Activated effector memory CD4-positive, alpha-beta T cell treated with Interleukin-2 at 50 U/mL for 16 hours (primary cell): Measurements from ENCODE around the gene DPH6.
"Not testable (repeated sequence)": the region's sequence is repeated elsewhere in the genome, so short reads cannot be mapped to it uniquely, and the experiment has no call there.

Experiments used
- DNase-seq: peaks from one replicate; pipeline ENCODE4 v3.0.0-alpha.2; 2020

The DPH6 gene

GRCh38 chr15:35427496-35427895 lies 118.5 kb downstream of the DPH6 start:
- no peak for DNase-seq

DNA sequence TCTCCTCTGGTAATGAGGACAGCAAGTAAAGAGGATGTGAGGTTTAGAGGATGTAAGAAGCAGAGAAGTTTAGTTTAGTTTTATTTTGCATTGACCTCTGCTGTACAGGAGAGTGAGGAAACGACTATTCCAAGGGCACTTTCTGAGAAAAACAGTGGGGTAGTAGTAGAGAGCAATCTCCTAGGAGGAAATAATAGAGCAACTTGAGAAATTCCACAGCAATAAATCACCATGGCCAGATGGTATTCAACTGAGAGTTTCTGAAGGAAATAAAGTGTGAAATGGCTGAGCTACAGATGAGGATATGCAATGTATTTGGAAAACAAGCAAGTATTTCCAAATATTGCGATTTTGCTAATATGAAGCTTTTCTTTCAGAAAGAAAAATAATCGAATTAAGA lies 118.9 kb downstream of the DPH6 start:
- no peak for DNase-seq

DNA sequence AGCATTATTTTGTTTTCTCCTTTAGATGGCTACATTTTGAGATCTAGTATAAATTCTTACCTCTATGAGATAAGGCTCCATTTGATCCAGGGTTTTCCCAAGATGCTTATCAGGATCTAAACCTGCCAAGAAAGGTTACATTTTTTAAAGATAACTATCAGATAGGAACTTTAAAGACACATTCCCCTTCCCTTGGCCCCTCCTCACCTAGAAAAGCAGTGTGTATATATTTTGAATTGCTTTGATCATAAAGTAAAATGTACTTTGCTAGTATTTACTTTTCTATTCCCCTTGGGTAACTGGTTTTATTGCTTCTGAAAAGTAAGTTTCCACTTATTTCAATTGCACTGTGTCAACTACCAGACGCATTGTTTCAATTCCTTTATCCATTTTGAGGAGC lies 135.2 kb downstream of the DPH6 start:
- DNase-seq = no peak

GRCh38 chr15:35399901-35400300 lies 146.1 kb downstream of the DPH6 start:
- no peak for DNase-seq

- no peak for DNase-seq
Observed at GRCh38 chr15:35397027-35397426, 148.9 kb downstream of the DPH6 start.

GRCh38 chr15:35394416-35394815 lies 151.5 kb downstream of the DPH6 start:
- no peak for DNase-seq

- DNase-seq = no peak
Observed at GRCh38 chr15:35393398-35393797, 152.6 kb downstream of the DPH6 start.

DNA sequence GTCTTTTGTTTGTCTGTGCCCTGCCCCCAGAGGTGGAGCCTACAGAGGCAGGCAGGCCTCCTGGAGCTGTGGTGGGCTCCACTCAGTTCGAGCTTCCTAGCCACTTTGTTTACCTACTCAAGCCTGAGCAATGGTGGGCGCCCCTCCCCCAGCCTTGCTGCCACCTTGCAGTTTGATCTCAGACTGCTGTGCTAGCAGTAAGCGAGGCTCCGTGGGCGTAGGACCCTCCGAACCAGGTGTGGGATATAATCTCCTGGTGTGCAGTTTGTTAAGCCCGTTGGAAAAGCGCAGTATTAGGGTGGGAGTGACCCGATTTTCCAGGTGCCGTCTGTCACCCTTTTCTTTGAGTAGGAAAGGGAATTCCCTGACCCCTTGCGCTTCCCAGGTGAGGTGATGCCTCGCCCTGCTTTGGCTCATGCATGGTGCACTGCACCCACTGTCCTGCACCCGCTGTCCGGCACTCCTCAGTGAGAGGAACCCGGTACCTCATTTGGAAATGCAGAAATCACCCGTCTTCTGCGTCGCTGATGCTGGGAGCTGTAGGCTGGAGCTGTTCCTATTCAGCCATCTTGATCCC lies 154.5 kb downstream of the DPH6 start:
- not testable (repeated sequence) for DNase-seq

- no peak for DNase-seq
Observed at GRCh38 chr15:35383506-35383905, 162.5 kb downstream of the DPH6 start.

DNA sequence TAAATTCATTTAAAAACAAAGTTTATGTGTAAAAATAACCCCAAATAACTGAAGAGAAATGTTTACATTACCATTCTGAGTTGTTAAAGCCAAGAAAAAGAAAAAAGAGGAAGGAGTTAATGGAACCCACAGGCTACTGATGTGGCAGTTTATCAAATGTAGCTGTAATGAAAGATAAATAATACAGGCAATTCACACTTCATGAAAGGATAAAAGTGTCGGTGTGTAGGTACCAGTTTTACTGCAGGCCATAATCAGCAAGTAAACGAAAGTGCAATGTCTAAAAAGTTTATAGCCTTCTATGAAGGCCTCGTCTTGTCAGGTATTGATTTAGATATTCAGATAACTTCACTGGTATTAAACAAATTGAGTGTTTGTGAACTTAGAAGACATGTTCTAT lies 164.6 kb downstream of the DPH6 start:
- DNase-seq = no peak

GRCh38 chr15:35379972-35380371 lies 166.0 kb downstream of the DPH6 start:
- no peak for DNase-seq

- not testable (repeated sequence) for DNase-seq
Observed at GRCh38 chr15:35378454-35378853, 167.5 kb downstream of the DPH6 start.

DNA sequence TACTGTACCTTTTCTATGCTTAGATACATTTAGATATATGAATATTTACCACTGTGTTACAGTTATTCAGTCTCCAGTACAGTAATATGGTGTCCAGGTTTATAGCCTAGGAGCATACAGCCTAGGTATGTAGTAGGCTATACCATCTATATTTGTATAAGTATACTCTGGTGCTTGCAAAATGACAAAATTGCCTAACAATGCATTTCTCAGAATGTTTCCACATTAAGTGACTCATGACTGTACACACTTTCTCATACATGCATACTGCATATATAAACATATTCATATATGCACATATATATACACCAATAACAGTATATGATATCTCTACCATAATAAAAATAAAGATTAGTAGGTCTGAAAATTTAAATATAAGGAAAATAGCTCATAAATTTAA lies 169.3 kb downstream of the DPH6 start:
- no peak for DNase-seq

DNA sequence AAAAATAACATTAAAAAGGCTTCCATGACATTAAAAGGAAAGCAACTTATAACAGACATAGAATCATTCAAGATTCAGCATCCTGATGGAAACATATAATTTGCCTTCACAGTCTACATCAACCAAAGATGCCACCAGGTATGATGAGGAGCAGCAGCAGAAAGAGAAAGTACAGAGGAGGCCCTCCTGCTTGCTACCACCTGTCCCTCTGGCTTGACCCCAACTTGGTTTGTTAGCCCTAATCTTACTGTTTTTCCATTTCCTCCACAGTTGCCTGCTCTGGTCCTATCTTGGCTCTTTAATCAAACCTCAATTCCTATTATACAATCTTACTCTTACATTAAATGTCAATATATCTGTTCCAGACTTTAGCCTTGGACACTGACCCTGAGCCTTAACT lies 171.3 kb downstream of the DPH6 start:
- DNase-seq = no peak

DNA sequence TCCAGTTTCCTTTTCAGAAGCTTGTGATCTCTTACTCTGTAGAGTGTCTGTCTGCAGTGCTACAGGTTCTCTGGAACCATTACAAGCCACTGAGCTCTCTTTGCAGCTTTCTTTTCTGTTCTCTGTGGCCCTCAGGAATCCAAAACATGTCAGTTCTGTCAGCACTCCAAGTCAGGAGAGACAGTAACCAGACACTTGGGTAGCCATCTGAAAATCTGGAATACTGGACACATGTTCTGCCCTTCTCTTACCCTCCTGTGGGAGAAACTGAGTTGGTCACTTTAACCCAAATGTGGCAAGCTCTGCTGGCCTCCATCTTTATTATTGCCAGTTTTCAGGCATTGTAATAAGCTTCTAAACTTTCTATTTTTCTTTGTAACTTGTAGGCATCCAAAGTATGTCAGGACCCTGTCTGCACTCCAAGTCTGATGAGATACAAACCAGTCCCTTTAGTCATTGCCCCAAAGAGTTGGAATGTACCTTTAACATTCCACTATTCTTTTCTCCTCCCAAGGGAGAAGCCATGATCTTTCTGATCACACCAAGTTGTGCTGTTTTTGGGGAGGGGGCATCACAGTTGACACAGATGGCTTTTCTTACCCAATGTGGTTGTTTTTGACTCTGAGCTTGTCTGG lies 183.7 kb downstream of the DPH6 start:
- DNase-seq = no peak

DNA sequence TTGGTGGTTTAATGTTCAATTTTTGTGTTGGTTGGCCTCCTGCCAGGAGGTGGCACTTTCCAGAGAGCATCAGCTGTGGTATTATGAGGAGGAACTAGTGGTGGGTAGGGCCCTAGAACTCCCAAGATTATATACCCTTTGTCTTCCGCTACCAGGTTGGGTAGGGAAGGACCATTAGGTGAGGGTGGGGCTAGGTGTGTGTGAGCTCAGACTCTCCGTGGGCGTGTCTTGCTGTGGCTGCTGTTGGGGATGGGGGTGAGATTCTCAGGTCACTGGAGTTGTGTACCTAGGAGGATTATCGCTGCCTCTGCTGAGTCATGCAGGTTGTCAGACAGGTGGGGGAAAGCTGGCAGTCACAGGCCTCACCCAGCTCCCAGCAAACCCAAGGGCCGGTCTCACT lies 187.1 kb downstream of the DPH6 start:
- no peak for DNase-seq

GRCh38 chr15:35351059-35351458 lies 194.9 kb downstream of the DPH6 start:
- DNase-seq = no peak

DNA sequence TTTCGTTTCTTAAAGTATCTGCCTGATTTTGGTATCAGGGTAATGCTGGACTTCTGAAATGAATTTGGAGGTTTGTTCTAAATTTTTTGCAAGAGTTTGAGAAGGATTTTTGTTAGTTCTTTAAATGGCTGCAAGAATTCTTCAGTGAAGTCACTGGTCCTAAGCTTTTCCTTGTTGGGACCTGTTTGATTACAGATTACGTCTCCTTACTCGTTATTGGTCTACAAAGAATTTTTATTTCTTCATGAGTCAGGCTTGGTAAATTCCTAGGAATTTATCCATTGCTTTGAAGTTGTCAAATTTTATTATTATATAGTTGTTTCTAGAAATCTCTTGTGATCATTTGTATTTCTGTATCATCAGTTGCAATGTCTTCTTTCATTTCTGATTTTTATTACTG lies 196.0 kb downstream of the DPH6 start:
- no peak for DNase-seq

DNA sequence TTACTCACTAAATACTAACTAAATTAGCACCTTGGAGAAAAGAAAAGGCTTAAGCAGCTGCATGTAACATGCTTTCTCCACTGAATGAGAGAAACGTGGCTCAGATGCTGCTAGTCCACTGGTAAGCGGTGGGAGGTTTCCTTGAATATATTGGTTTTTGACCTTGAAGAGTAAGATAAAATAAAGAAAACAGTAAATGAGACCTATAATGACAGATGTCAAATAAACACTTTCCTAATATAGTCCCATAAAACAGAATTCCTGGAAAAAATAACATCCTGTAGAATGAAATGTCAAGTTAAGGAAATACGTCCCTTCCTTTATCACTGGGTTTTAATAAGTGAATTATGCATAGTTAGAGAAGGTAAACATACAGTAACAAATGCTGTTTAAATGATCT lies 215.0 kb downstream of the DPH6 start:
- DNase-seq = no peak

GRCh38 chr15:35330048-35330695 lies 215.8 kb downstream of the DPH6 start:
- DNase-seq = no peak

GRCh38 chr15:35329521-35329961 lies 216.4 kb downstream of the DPH6 start:
- DNase-seq = no peak

- not testable (repeated sequence) for DNase-seq
Observed at GRCh38 chr15:35328836-35329235, 217.1 kb downstream of the DPH6 start.

- no peak for DNase-seq
Observed at GRCh38 chr15:35327789-35328188, 218.2 kb downstream of the DPH6 start.

DNA sequence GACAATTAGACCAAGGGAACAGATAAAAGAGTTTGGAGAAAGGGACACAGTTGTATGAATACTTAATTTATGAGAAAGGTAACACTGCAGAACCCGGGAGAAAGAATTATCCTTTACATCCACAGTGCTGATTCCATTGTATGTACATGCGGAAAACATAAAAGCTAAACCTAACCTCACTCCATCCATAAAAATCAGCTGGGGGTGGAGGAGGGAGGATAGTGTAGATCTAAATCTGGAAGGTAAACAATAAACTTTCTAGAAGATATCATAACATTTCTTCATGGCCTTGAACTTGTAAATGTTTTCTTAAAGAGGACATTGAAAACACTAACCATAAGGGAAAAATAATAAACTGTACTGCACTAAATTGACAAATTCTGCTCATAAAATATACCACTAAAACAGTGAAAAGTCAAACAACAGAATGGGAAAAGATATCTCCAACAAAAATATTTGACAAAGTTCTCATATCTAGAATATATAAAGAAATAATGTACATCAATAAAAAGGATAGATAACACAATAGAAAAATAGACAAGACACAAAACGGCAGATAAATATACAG lies 220.5 kb downstream of the DPH6 start:
- no peak for DNase-seq
